CMK (cell line): ENCODE measurements around the gene PLA2G5.

ENCODE experiments used
- DNase-seq: peaks from one replicate; pipeline ENCODE4 v3.0.0-alpha.2; 2010; ENCODE audit warnings: low read depth

Gene PLA2G5

GRCh38 chr1:20090641-20091040 is 20.6 kb downstream of the PLA2G5 start:
- DNase-seq = no peak

GRCh38 chr1:20093303-20093702 is 23.3 kb downstream of the PLA2G5 start:
- DNase-seq = no peak

- no peak for DNase-seq
Observed at GRCh38 chr1:20093940-20094391, 24.0 kb downstream of the PLA2G5 start.

- DNase-seq = no peak
Observed at GRCh38 chr1:20095564-20096434, 25.8 kb downstream of the PLA2G5 start.

- DNase-seq = no peak
Observed at GRCh38 chr1:20096840-20097447, 26.9 kb downstream of the PLA2G5 start.

- no peak for DNase-seq
Observed at GRCh38 chr1:20099533-20099932, 29.5 kb downstream of the PLA2G5 start.

- DNase-seq = no peak
Observed at GRCh38 chr1:20100632-20101355, 30.8 kb downstream of the PLA2G5 start.

GRCh38 chr1:20102875-20103274 is 32.9 kb downstream of the PLA2G5 start:
- DNase-seq = no peak

- DNase-seq = no peak
Observed at GRCh38 chr1:20105856-20106255, 35.9 kb downstream of the PLA2G5 start.

GRCh38 chr1:20107351-20107750 is 37.4 kb downstream of the PLA2G5 start:
- no peak for DNase-seq

GRCh38 chr1:20107796-20108195 is 37.8 kb downstream of the PLA2G5 start:
- DNase-seq = no peak

GRCh38 chr1:20108366-20109123 is 38.6 kb downstream of the PLA2G5 start:
- no peak for DNase-seq

- DNase-seq = no peak
Observed at GRCh38 chr1:20109223-20109856, 39.3 kb downstream of the PLA2G5 start.

GRCh38 chr1:20110679-20111078 is 40.7 kb downstream of the PLA2G5 start:
- no peak for DNase-seq

- no peak for DNase-seq
Observed at GRCh38 chr1:20111452-20111851, 41.5 kb downstream of the PLA2G5 start.

GRCh38 chr1:20112279-20113000 is 42.4 kb downstream of the PLA2G5 start:
- DNase-seq = no peak

GRCh38 chr1:20114021-20114648 is 44.1 kb downstream of the PLA2G5 start:
- DNase-seq = no peak

- DNase-seq = no peak
Observed at GRCh38 chr1:20115479-20115878, 45.5 kb downstream of the PLA2G5 start.

- DNase-seq = no peak
Observed at GRCh38 chr1:20115916-20116315, 45.9 kb downstream of the PLA2G5 start.

GRCh38 chr1:20117236-20117635 is 47.2 kb downstream of the PLA2G5 start:
- no peak for DNase-seq
